Activated T-cell treated with anti-CD3 and anti-CD28 coated beads, Interleukin-2, amount 50 U/mL, for 4 hours (primary cell): ENCODE results near the gene SHE. TPM values are rescaled to one million over a fixed set of nuclear protein-coding genes. Genes with fewer than 3 reads are reported as not detected.
"Not testable (repeated sequence)": the region's sequence is repeated elsewhere in the genome, so short reads cannot be mapped to it uniquely, and the experiment has no call there.

ENCODE experiments used
- ATAC-seq, 2 donors: fragments of 200-7000 bp; cut with Tn5 transposase; one replicate each; pipeline ENCODE4 v1.10.0; 2021
- DNase-seq: peaks from one replicate; pipeline ENCODE4 v3.0.0-alpha.2; 2020
- H3K27me3 Mint-ChIP-seq: one replicate; pipeline ENCODE4 v1.8.0; 2021; ENCODE audit warnings: low read depth, mixed read lengths
- H3K36me3 Mint-ChIP-seq: one replicate; pipeline ENCODE4 v1.8.0; 2022; ENCODE audit warnings: mixed read lengths; ENCODE audit not compliant: insufficient read depth
- H3K4me1 Mint-ChIP-seq: one replicate; pipeline ENCODE4 v1.8.0; 2021; ENCODE audit warnings: low read depth, mixed read lengths
- H3K4me3 Mint-ChIP-seq: one replicate; pipeline ENCODE4 v1.8.0; 2021; ENCODE audit warnings: mild to moderate bottlenecking, moderate library complexity, mixed read lengths
- H3K9me3 Mint-ChIP-seq: one replicate; pipeline ENCODE4 v1.8.0; 2021; ENCODE audit warnings: mixed read lengths
- total RNA-seq, 3 donors: library from RNA; stranded (reverse); gene quantifications; one replicate each; pipeline ENCODE4 v1.2.1, GENCODE V29; 2021

Gene SHE
- total RNA-seq, 3 donors from 2014 or later, result 0.03 to 0.14 (median 0.05) TPM

GRCh38 chr1:154496383-154496782 lies 5.8 kb downstream of the SHE start:
- no peak overlapping the region for H3K4me3 Mint-ChIP-seq
- peaks cover 14% of the 10 kb centered on the region for H3K27me3 Mint-ChIP-seq
- H3K9me3 Mint-ChIP-seq, result no peaks in the 10 kb centered on the region
- ATAC-seq, result no peak
- no peak for DNase-seq
- H3K36me3 Mint-ChIP-seq, result no peaks in the 10 kb centered on the region
- peaks cover 42% of the 10 kb centered on the region for H3K4me1 Mint-ChIP-seq

DNA sequence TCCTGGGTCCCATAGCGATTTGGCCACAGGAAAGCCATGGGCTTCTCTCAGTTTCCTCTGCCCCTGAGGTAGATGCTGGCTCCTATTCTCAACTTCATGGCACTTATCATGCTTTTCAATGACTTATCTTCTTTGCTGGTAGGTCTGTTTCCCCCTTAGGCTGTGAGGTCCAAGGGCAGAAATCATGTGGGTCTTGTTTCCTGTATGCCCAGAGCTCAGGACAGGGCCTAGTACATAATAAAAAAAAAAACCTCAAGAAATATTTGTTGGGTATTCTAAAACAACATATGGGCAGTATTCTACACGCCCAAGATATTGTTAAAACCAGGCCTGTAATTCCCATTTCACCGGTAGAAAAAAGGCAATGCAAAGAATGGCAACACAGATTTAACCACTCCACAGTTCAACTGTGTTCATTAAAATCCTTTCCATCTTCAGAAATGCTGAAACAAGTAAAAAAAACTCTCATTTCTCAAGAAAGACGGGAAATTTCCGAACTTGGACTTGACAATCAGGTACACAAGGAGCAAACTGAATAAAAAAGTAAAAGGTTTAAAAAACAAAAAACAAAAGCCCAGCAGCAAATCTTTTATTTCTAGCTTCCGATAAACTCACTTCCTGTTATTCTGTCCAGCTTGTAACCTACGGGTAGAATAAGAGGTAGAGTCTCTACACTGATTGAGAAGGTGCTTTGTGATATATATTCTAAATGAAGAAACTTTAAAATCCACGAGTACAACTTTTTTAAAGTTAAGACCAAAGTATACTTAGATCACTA lies 6.5 kb downstream of the SHE start:
- no peak for DNase-seq
- Mint-ChIP-seq H3K4me1 (peaks cover 40% of the 10 kb centered on the region), H3K9me3 (no peaks in the 10 kb centered on the region), H3K27me3 (peaks cover 7% of the 10 kb centered on the region), H3K36me3 (no peaks in the 10 kb centered on the region), H3K4me3 (no peak overlapping the region)
- no peak for ATAC-seq

DNA sequence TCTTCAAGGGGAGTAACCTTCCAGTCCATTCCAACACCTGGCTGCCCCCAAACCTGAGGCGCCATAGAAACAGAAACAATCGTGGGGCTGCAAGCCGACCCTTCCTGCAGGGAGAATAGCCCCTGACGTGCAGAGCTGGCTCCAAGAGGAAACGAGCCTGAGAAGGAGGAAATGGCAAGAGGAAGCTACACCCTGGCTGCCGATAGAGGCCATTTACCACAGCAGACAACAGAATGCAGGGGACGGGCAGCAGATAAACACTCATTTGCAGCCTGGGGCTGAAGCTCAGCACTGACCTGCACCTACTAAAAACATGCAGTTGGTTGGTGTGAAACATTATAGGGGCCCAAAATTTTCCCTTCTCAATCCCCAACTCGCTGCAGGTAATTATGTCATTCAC lies 8.9 kb downstream of the SHE start:
- DNase-seq (no peak), ATAC-seq (no peak)
- no peak overlapping the region for H3K4me3 Mint-ChIP-seq
- H3K9me3 Mint-ChIP-seq, result no peaks in the 10 kb centered on the region
- H3K36me3 Mint-ChIP-seq, result no peaks in the 10 kb centered on the region
- H3K27me3 Mint-ChIP-seq, result no peaks in the 10 kb centered on the region
- H3K4me1 Mint-ChIP-seq, result peaks cover 42% of the 10 kb centered on the region

- H3K27me3 Mint-ChIP-seq, result no peaks in the 10 kb centered on the region
- H3K4me3 Mint-ChIP-seq, result no peak overlapping the region
- H3K4me1 Mint-ChIP-seq, result peaks cover 41% of the 10 kb centered on the region
- DNase-seq (no peak), ATAC-seq (peak in 1 of 2 donors; percentile 28)
- H3K9me3 Mint-ChIP-seq, result no peaks in the 10 kb centered on the region
- no peaks in the 10 kb centered on the region for H3K36me3 Mint-ChIP-seq
Measured at GRCh38 chr1:154492115-154492514, 10.1 kb downstream of the SHE start.

DNA sequence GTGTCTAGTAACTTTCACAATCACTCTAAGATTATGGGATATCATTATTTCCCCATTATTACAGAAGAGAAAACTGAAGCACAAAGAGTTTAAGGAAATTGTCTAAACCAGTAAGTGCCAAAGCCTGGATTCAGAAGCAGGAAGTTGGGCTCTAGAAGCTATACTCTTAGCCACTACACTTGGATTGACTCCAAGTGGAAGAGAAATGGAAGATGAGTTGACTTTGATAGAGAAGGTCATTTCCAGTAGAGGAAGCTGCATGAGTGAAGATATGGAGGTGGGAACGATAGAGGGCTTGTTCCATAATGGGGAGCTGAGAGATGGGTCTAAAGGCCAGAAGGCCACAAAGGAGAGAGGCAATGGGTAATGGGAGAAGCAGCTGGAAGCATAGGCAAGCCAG lies 11.9 kb downstream of the SHE start:
- H3K27me3 Mint-ChIP-seq, result no peaks in the 10 kb centered on the region
- ATAC-seq, result no peak
- H3K4me3 Mint-ChIP-seq, result no peak overlapping the region
- peaks cover 26% of the 10 kb centered on the region for H3K4me1 Mint-ChIP-seq
- no peak for DNase-seq
- H3K9me3 Mint-ChIP-seq, result no peaks in the 10 kb centered on the region
- H3K36me3 Mint-ChIP-seq, result no peaks in the 10 kb centered on the region

GRCh38 chr1:154489695-154490274 lies 12.4 kb downstream of the SHE start:
- Mint-ChIP-seq H3K36me3 (no peaks in the 10 kb centered on the region), H3K4me3 (no peak overlapping the region), H3K9me3 (no peaks in the 10 kb centered on the region), H3K27me3 (no peaks in the 10 kb centered on the region), H3K4me1 (peaks cover 26% of the 10 kb centered on the region)
- DNase-seq (no peak), ATAC-seq (no peak)

- no peaks in the 10 kb centered on the region for H3K27me3 Mint-ChIP-seq
- no peaks in the 10 kb centered on the region for H3K9me3 Mint-ChIP-seq
- DNase-seq (no peak), ATAC-seq (no peak)
- no peaks in the 10 kb centered on the region for H3K36me3 Mint-ChIP-seq
- no peak overlapping the region for H3K4me3 Mint-ChIP-seq
- peaks cover 25% of the 10 kb centered on the region for H3K4me1 Mint-ChIP-seq
Measured at GRCh38 chr1:154488922-154489321, 13.3 kb downstream of the SHE start.

DNA sequence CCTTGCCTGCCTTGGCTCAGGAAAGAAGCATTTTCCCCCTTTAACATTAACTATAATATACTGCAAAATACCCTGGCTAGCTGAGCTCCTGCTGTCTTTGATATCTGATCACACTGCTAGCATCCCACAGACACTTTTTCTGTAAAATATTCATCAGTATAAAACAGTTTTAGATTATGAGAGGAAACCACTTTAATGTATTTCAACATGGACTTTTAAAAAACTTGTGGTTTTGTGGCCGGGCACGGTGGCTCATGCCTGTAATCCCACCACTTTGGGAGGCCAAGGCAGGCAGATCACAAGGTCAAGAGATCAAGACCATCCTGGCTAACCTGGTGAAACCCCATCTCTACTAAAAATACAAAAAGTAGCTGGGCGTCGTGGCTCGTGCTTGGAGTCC lies 15.5 kb downstream of the SHE start:
- not testable (repeated sequence) for H3K27me3 Mint-ChIP-seq, H3K36me3 Mint-ChIP-seq, DNase-seq, H3K4me1 Mint-ChIP-seq, H3K9me3 Mint-ChIP-seq, H3K4me3 Mint-ChIP-seq, ATAC-seq

- Mint-ChIP-seq H3K9me3 (no peaks in the 10 kb centered on the region), H3K36me3 (no peaks in the 10 kb centered on the region), H3K4me1 (peaks cover 3% of the 10 kb centered on the region), H3K27me3 (no peaks in the 10 kb centered on the region), H3K4me3 (no peak overlapping the region)
- DNase-seq, result no peak
- ATAC-seq, result no peak
Measured at GRCh38 chr1:154485910-154486496, 16.2 kb downstream of the SHE start.

DNA sequence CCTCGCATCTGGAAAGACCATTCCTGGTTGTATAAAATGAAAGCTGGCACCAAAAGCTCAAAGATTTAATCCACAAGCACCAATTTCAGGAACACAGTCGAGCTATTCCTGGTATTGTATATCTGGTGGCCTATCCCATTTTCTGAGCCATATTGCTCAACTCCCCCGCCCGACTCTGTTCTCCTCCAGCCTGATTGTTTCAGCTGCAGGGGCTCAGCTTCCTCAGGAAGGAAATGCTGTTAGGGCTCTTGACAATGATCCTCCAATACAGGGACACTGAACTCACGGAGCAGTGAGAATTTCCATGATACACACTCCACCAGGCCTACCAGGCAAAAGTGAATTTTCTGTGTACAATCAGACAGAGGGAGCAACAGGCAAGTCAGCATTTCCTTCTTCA lies 17.1 kb downstream of the SHE start:
- Mint-ChIP-seq H3K4me1 (no peaks in the 10 kb centered on the region), H3K36me3 (no peaks in the 10 kb centered on the region), H3K9me3 (no peaks in the 10 kb centered on the region), H3K27me3 (no peaks in the 10 kb centered on the region), H3K4me3 (no peak overlapping the region)
- no peak for ATAC-seq
- no peak for DNase-seq

GRCh38 chr1:154483941-154484803 lies 18.0 kb downstream of the SHE start:
- no peaks in the 10 kb centered on the region for H3K9me3 Mint-ChIP-seq
- DNase-seq (no peak), ATAC-seq (no peak)
- H3K4me1 Mint-ChIP-seq, result peaks cover 2% of the 10 kb centered on the region
- no peaks in the 10 kb centered on the region for H3K36me3 Mint-ChIP-seq
- H3K27me3 Mint-ChIP-seq, result no peaks in the 10 kb centered on the region
- no peak overlapping the region for H3K4me3 Mint-ChIP-seq

- H3K4me1 Mint-ChIP-seq, result peaks cover 16% of the 10 kb centered on the region
- ATAC-seq (no peak), DNase-seq (no peak)
- no peaks in the 10 kb centered on the region for H3K36me3 Mint-ChIP-seq
- H3K27me3 Mint-ChIP-seq, result no peaks in the 10 kb centered on the region
- no peak overlapping the region for H3K4me3 Mint-ChIP-seq
- no peaks in the 10 kb centered on the region for H3K9me3 Mint-ChIP-seq
Measured at GRCh38 chr1:154481053-154481452, 21.2 kb downstream of the SHE start.

DNA sequence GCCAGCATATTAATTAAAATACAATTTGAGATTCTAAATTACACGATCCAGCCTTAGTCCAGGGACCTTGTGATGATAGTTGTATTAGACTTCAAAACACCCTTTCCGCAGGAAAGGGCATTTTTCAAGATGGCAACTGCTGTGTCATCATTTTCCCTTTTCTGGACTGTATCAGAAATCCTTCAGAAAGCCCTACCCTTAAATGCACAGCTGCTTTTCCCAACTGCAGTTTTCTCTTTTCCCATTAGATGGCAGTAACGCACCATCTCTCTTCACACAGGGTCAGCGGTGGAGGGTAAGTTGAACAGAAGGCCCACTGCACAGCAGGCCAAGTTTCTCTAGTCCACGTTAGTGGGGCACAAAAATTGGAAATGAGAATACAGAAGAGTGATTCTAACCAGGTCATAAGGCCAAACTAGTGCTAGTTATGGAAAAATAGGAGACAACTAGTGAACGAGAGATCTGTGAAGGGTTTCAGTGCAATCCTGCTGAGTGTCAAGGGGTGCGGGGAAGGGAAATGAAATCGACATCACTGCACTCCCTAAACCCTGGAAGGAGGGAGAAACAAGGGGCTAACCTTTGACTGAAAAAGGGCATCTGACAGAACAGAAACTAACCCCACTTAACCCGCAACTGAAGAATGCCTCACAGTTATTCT lies 22.3 kb downstream of the SHE start:
- peak; percentile 43 for DNase-seq
- H3K4me3 Mint-ChIP-seq, result no peak overlapping the region
- peak; percentile 85 to 86 for ATAC-seq
- H3K9me3 Mint-ChIP-seq, result no peaks in the 10 kb centered on the region
- H3K27me3 Mint-ChIP-seq, result no peaks in the 10 kb centered on the region
- H3K4me1 Mint-ChIP-seq, result peaks cover 16% of the 10 kb centered on the region
- no peaks in the 10 kb centered on the region for H3K36me3 Mint-ChIP-seq

- DNase-seq, result no peak
Measured at GRCh38 chr1:154478639-154479038, 23.6 kb downstream of the SHE start.

More at GRCh38 chr1:154478639-154479038, 23.6 kb downstream of the SHE start:
- ATAC-seq, result peak in 1 of 2 donors; percentile 29
- H3K4me1 Mint-ChIP-seq, result peaks cover 16% of the 10 kb centered on the region
- no peak overlapping the region for H3K4me3 Mint-ChIP-seq
- H3K27me3 Mint-ChIP-seq, result no peaks in the 10 kb centered on the region
- no peaks in the 10 kb centered on the region for H3K36me3 Mint-ChIP-seq
- H3K9me3 Mint-ChIP-seq, result no peaks in the 10 kb centered on the region
